ENCODE results near the gene CT45A2. TPM values are rescaled to one million over a fixed set of nuclear protein-coding genes. Genes with fewer than 3 reads are reported as not detected.
"Not testable (repeated sequence)": the region's sequence is repeated elsewhere in the genome, so short reads cannot be mapped to it uniquely, and the experiment has no call there.

The CT45A2 gene, protein sequence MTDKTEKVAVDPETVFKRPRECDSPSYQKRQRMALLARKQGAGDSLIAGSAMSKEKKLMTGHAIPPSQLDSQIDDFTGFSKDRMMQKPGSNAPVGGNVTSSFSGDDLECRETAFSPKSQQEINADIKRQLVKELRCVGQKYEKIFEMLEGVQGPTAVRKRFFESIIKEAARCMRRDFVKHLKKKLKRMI
- not detected for total RNA-seq

DNA sequence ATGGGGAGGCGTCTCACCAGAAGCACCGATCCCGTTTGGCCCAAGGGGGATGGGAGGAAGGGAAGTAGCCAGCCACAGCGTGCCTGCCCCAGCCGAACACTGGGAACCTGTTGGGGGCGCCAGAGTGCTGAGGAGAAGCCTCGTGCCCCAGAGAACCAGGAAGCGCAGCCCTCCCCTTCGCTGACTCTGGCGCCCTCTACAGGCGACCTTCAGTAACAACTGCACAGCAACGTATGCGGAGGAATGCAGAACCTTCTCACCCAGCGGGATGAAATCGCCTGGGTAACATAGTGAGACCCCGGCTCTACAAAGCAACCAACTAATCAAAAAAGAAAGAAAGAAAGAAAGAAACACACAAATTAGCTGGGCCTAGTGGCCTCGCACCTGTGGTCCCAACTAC, at the start of gene CT45A2:
Gene CT45A2, minus strand, starts transcription at position 101 of the 400 bp plus-strand sequence. CDS start 3,747 bp downstream, outside the sequence.
- H3K9me3 Mint-ChIP-seq, result not testable (repeated sequence)

DNA sequence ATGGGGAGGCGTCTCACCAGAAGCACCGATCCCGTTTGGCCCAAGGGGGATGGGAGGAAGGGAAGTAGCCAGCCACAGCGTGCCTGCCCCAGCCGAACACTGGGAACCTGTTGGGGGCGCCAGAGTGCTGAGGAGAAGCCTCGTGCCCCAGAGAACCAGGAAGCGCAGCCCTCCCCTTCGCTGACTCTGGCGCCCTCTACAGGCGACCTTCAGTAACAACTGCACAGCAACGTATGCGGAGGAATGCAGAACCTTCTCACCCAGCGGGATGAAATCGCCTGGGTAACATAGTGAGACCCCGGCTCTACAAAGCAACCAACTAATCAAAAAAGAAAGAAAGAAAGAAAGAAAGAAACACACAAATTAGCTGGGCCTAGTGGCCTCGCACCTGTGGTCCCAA, 34.6 kb upstream of the CT45A2 start, which contains the start of gene CT45A8:
Gene CT45A8, minus strand, starts transcription at position 101 of the 400 bp plus-strand sequence. CDS start 3,755 bp downstream, outside the sequence.
- not testable (repeated sequence) for H3K36me3 Mint-ChIP-seq, H3K27ac Mint-ChIP-seq, DNase-seq, H3K4me1 Mint-ChIP-seq, H3K4me3 Mint-ChIP-seq, H3K9me3 Mint-ChIP-seq, H3K27me3 Mint-ChIP-seq

More for the DNA sequence above, at the start of gene CT45A2:
- not testable (repeated sequence) for H3K4me1 Mint-ChIP-seq, H3K4me3 Mint-ChIP-seq, H3K27me3 Mint-ChIP-seq, H3K36me3 Mint-ChIP-seq, H3K27ac Mint-ChIP-seq, DNase-seq

DNA sequence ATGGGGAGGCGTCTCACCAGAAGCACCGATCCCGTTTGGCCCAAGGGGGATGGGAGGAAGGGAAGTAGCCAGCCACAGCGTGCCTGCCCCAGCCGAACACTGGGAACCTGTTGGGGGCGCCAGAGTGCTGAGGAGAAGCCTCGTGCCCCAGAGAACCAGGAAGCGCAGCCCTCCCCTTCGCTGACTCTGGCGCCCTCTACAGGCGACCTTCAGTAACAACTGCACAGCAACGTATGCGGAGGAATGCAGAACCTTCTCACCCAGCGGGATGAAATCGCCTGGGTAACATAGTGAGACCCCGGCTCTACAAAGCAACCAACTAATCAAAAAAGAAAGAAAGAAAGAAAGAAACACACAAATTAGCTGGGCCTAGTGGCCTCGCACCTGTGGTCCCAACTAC, 17.4 kb upstream of the CT45A2 start, which contains the start of gene CT45A7:
Gene CT45A7, minus strand, starts transcription at position 101 of the 400 bp plus-strand sequence. CDS start 3,747 bp downstream, outside the sequence.
- H3K36me3 Mint-ChIP-seq, H3K27me3 Mint-ChIP-seq, H3K27ac Mint-ChIP-seq, H3K4me1 Mint-ChIP-seq, H3K9me3 Mint-ChIP-seq, H3K4me3 Mint-ChIP-seq, DNase-seq: not testable (repeated sequence)

DNA sequence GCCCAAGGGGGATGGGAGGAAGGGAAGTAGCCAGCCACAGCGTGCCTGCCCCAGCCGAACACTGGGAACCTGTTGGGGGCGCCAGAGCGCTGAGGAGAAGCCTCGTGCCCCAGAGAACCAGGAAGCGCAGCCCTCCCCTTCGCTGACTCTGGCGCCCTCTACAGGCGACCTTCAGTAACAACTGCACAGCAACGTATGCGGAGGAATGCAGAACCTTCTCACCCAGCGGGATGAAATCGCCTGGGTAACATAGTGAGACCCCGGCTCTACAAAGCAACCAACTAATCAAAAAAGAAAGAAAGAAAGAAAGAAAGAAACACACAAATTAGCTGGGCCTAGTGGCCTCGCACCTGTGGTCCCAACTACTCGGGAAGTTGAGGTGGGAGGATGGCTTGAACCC, 17.1 kb downstream of the CT45A2 start, which contains the start of gene CT45A6:
Gene CT45A6, minus strand, starts transcription at position 101 of the 400 bp plus-strand sequence. CDS start 3,794 bp downstream, outside the sequence.
- not testable (repeated sequence) for H3K4me1 Mint-ChIP-seq, H3K27me3 Mint-ChIP-seq, H3K27ac Mint-ChIP-seq, H3K9me3 Mint-ChIP-seq, DNase-seq, H3K4me3 Mint-ChIP-seq, H3K36me3 Mint-ChIP-seq

GRCh38 chrX:135785403-135785802, 34.4 kb downstream of the CT45A2 start, which contains the start of gene CT45A5:
Gene CT45A5 (minus strand): TSS chrX:135785503. CDS start chrX:135781729, 3,774 bp downstream.
- H3K4me3 Mint-ChIP-seq, DNase-seq, H3K27ac Mint-ChIP-seq, H3K9me3 Mint-ChIP-seq, H3K27me3 Mint-ChIP-seq, H3K36me3 Mint-ChIP-seq, H3K4me1 Mint-ChIP-seq: not testable (repeated sequence)

DNA sequence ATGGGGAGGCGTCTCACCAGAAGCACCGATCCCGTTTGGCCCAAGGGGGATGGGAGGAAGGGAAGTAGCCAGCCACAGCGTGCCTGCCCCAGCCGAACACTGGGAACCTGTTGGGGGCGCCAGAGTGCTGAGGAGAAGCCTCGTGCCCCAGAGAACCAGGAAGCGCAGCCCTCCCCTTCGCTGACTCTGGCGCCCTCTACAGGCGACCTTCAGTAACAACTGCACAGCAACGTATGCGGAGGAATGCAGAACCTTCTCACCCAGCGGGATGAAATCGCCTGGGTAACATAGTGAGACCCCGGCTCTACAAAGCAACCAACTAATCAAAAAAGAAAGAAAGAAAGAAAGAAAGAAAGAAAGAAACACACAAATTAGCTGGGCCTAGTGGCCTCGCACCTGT, 51.7 kb downstream of the CT45A2 start, which contains the start of gene CT45A3:
Gene CT45A3, minus strand, starts transcription at position 101 of the 400 bp plus-strand sequence. CDS start 3,747 bp downstream, outside the sequence.
- H3K36me3 Mint-ChIP-seq, result not testable (repeated sequence)

More for the DNA sequence above, 51.7 kb downstream of the CT45A2 start, which contains the start of gene CT45A3:
- H3K27ac Mint-ChIP-seq, H3K9me3 Mint-ChIP-seq, H3K27me3 Mint-ChIP-seq, DNase-seq, H3K4me1 Mint-ChIP-seq, H3K4me3 Mint-ChIP-seq: not testable (repeated sequence)

Other genes with a start within 250 kb of the CT45A2 start
- not detected for gene CT45A1, start 106.4 kb downstream of the CT45A2 start, total RNA-seq
- gene CT45A3, start 51.8 kb downstream of the CT45A2 start, total RNA-seq, result not detected
- gene CT45A5, start 34.5 kb downstream of the CT45A2 start, total RNA-seq, result not detected
- gene CT45A6, start 17.2 kb downstream of the CT45A2 start, total RNA-seq, result not detected
- not detected for gene CT45A7, start 17.3 kb upstream of the CT45A2 start, total RNA-seq
- gene CT45A8, start 34.5 kb upstream of the CT45A2 start, total RNA-seq, result not detected
- gene CT45A9, start 51.8 kb upstream of the CT45A2 start, total RNA-seq, result not detected
- not detected for gene CT45A10, start 73.4 kb upstream of the CT45A2 start, total RNA-seq
- not detected for gene SAGE1, start 73.7 kb upstream of the CT45A2 start, total RNA-seq
- gene MMGT1, start 154.0 kb upstream of the CT45A2 start, total RNA-seq, result 10 to 100 TPM; 20.4 to 20.5 TPM
- 10 to 100 TPM; 10.7 to 11.7 TPM for gene SLC9A6, start 165.4 kb upstream of the CT45A2 start, total RNA-seq